ENCODE data around the gene OR9G4. TPM values are rescaled to one million over a fixed set of nuclear protein-coding genes. Genes with fewer than 3 reads are reported as not detected.

The OR9G4 gene
- total and polyA plus RNA-seq, 2 donors from 2014 or later, result not detected

DNA sequence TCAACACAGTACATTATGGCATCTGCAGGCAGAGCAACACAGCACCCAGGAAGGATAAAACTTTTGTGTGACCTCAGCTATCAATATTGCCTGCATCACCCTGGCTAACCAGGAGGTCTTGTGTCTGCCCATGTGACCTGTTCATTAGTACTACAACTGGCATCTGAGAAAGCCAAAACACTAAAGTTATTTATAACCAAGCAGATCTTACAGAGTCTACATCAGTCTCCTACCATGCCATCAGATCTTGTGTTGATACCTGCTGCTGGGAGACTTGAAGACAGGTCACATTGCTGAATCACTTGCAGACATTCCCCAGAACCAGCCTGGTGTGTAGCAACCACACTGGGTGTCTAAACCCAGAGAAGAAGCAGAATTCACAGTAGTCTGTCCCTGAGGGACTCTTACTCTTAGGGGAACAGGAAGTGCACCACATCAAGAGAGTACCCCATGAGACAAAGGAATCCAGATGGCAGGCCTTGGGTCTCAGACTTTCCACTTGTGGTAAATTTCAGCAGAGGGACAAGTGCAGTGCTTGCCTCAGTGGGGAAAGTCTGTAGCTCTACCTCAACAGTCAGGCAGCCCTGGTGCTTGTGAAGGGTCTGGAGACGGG lies 42.6 kb downstream of the OR9G4 start:
- FAIRE-seq, result no peak
- TF ChIP-seq, protein P1, sequence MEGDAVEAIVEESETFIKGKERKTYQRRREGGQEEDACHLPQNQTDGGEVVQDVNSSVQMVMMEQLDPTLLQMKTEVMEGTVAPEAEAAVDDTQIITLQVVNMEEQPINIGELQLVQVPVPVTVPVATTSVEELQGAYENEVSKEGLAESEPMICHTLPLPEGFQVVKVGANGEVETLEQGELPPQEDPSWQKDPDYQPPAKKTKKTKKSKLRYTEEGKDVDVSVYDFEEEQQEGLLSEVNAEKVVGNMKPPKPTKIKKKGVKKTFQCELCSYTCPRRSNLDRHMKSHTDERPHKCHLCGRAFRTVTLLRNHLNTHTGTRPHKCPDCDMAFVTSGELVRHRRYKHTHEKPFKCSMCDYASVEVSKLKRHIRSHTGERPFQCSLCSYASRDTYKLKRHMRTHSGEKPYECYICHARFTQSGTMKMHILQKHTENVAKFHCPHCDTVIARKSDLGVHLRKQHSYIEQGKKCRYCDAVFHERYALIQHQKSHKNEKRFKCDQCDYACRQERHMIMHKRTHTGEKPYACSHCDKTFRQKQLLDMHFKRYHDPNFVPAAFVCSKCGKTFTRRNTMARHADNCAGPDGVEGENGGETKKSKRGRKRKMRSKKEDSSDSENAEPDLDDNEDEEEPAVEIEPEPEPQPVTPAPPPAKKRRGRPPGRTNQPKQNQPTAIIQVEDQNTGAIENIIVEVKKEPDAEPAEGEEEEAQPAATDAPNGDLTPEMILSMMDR (IDR thresholded peaks at IDR 0.05; ENCODE audit: borderline replicate concordance, extremely low read depth, insufficient read depth), result no peak
- Histone ChIP-seq H3K27ac (ENCODE audit: low read depth in 2 of 2, low read length in 2 of 2) (no peak overlapping the region), H3K9me3 (ENCODE audit: control insufficient read depth in 2 of 3, insufficient read depth in 1 of 3, low read length in 3 of 3) (peaks cover 0 to 3% (median 0%) of the 10 kb centered on the region in 3 donors), H3K27me3 (ENCODE audit: control insufficient read depth, insufficient read depth, low read length) (no peaks in the 10 kb centered on the region), H3K4me3 (ENCODE audit: low read length in 3 of 3) (no peak overlapping the region), H3K9ac (ENCODE audit: low read length in 3 of 3) (no peak overlapping the region), H3K4me1 (ENCODE audit: control insufficient read depth in 2 of 3, insufficient read depth in 2 of 3, low read depth in 1 of 3, low read length in 3 of 3) (no peaks in the 10 kb centered on the region), H3K36me3 (ENCODE audit: control insufficient read depth in 2 of 3, insufficient read depth in 3 of 3, low read length in 3 of 3) (no peaks in the 10 kb centered on the region)
- intact Hi-C loops (cut with DNase I), result no loop called here
- no peak for DNase-seq

DNA sequence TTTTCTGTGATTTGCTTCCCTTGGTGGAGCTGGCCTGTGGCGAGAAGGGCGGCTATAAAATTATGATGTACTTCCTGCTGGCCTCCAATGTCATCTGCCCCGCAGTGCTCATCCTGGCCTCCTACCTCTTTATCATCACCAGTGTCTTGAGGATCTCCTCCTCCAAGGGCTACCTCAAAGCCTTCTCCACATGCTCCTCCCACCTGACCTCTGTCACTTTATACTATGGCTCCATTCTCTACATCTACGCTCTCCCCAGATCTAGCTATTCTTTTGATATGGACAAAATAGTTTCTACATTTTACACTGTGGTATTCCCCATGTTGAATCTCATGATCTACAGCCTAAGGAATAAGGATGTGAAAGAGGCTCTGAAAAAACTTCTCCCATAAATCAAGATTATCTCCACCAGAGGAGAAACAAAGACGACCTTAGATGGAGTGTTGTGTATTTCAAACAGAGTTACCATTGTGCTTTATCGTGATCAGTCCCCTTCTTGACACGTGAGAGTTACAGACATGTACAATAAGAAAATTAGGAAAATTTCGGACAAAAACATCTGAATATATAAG lies 47.5 kb downstream of the OR9G4 start:
- intact Hi-C loops (cut with DNase I), result loop anchor here (5.0 kb wide), 1 partner anchor 116 kb away; no protein-coding TSS in a partner anchor
- FAIRE-seq, result no peak

DNA sequence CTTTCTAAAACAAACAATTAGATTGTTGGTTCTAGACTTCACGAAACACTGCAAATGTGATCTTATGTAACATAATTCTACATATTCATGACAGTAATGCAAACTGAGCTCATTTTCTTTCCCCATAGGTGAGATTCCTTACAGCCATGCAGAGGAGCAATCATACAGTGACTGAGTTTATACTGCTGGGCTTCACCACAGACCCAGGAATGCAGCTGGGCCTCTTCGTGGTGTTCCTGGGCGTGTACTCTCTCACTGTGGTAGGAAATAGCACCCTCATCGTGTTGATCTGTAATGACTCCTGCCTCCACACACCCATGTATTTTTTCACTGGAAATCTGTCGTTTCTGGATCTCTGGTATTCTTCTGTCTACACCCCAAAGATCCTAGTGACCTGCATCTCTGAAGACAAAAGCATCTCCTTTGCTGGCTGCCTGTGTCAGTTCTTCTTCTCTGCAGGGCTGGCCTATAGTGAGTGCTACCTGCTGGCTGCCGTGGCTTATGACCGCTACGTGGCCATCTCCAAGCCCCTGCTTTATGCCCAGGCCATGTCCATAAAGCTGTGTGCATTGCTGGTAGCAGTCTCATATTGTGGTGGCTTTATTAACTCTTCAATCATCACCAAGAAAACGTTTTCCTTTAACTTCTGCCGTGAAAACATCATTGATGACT lies 48.1 kb downstream of the OR9G4 start:
- Histone ChIP-seq H3K4me1 (ENCODE audit: control insufficient read depth in 2 of 3, insufficient read depth in 2 of 3, low read depth in 1 of 3, low read length in 3 of 3) (no peaks in the 10 kb centered on the region), H3K4me3 (ENCODE audit: low read length in 3 of 3) (no peak overlapping the region), H3K27me3 (ENCODE audit: control insufficient read depth, insufficient read depth, low read length) (no peaks in the 10 kb centered on the region), H3K9me3 (ENCODE audit: control insufficient read depth in 2 of 3, insufficient read depth in 1 of 3, low read length in 3 of 3) (no peaks in the 10 kb centered on the region), H3K36me3 (ENCODE audit: control insufficient read depth in 2 of 3, insufficient read depth in 3 of 3, low read length in 3 of 3) (no peaks in the 10 kb centered on the region), H3K9ac (ENCODE audit: low read length in 3 of 3) (no peak overlapping the region), H3K27ac (ENCODE audit: low read depth in 2 of 2, low read length in 2 of 2) (no peak overlapping the region)
- FAIRE-seq (no peak), DNase-seq (no peak)
- TF ChIP-seq, protein P1 (IDR thresholded peaks at IDR 0.05; ENCODE audit: borderline replicate concordance, extremely low read depth, insufficient read depth), result no peak
- intact Hi-C loops (cut with DNase I), result loop anchor here (5.0 kb wide), 1 partner anchor 117 kb away; no protein-coding TSS in a partner anchor

More for the DNA sequence above, 47.5 kb downstream of the OR9G4 start:
- no peaks in the 10 kb centered on the region for H3K4me1 ChIP-seq (ENCODE audit: control insufficient read depth in 2 of 3, insufficient read depth in 2 of 3, low read depth in 1 of 3, low read length in 3 of 3)
- H3K4me3 ChIP-seq (ENCODE audit: low read length in 3 of 3), result no peak overlapping the region
- H3K9me3 ChIP-seq (ENCODE audit: control insufficient read depth in 2 of 3, insufficient read depth in 1 of 3, low read length in 3 of 3), result no peaks in the 10 kb centered on the region
- H3K27me3 ChIP-seq (ENCODE audit: control insufficient read depth, insufficient read depth, low read length), result no peaks in the 10 kb centered on the region
- H3K36me3 ChIP-seq (ENCODE audit: control insufficient read depth in 2 of 3, insufficient read depth in 3 of 3, low read length in 3 of 3), result no peaks in the 10 kb centered on the region
- no peak for DNase-seq
- no peak overlapping the region for H3K9ac ChIP-seq (ENCODE audit: low read length in 3 of 3)
- TF ChIP-seq, protein P1 (IDR thresholded peaks at IDR 0.05; ENCODE audit: borderline replicate concordance, extremely low read depth, insufficient read depth), result no peak
- no peak overlapping the region for H3K27ac ChIP-seq (ENCODE audit: low read depth in 2 of 2, low read length in 2 of 2)

Measured in kidney (tissue), 14 donors.